Transverse colon (tissue), 4 donors: Measurements from ENCODE around the gene CTXN3. TPM values are rescaled to one million over a fixed set of nuclear protein-coding genes. Genes with fewer than 3 reads are reported as not detected.

Experiments used
- DNase-seq: peaks from one replicate; pipeline ENCODE4 v3.0.0-alpha.2; 2019
- H3K27ac ChIP-seq, 4 donors: fragments of 200-600 bp; sonication (generic); 2 replicates each; pipeline ENCODE4 v1.5.1; 2016 to 2018; ENCODE audit warnings: inconsistent platforms in 4 of 4
- H3K27me3 ChIP-seq: fragments of 200-600 bp; sonication (generic); 2 replicates; pipeline ENCODE4 v1.5.1; 2017; ENCODE audit warnings: inconsistent platforms
- H3K36me3 ChIP-seq, 4 donors: fragments of 200-600 bp; sonication (generic); 2 replicates each; pipeline ENCODE4 v1.5.1; 2017 to 2019; ENCODE audit warnings: inconsistent platforms in 4 of 4
- H3K4me1 ChIP-seq, 4 donors: fragments of 200-600 bp; sonication (generic); 2 replicates each; pipeline ENCODE4 v1.5.1; 2017 to 2020; ENCODE audit warnings: inconsistent platforms in 4 of 4
- H3K4me3 ChIP-seq, 4 donors: fragments of 200-600 bp; sonication (generic); 1 replicate in 1 of 4; 2 replicates in 3 of 4; pipeline versions ENCODE4 v1.5.1 to v1.6.1; 2017 to 2019; ENCODE audit warnings: inconsistent platforms in 4 of 4
- H3K9me3 ChIP-seq, 2 donors: fragments of 200-600 bp; sonication (generic); 2 replicates each; pipeline ENCODE4 v1.5.1; 2017 to 2019; ENCODE audit warnings: inconsistent platforms in 2 of 2
- EP300 ChIP-seq: sonication (generic); formaldehyde crosslinking; IDR thresholded peaks from one replicate; pipeline ENCODE4 v1.6.1; 2017; ENCODE audit warnings: antibody characterized with exemption, low read depth
- POLR2A ChIP-seq: fragments of 450-650 bp; IDR thresholded peaks from one replicate; pipeline ENCODE4 v1.6.1; 2016; ENCODE audit warnings: antibody characterized with exemption, mild to moderate bottlenecking, moderate library complexity
- POLR2AphosphoS5 ChIP-seq, 3 donors: sonication (generic); formaldehyde crosslinking; IDR thresholded peaks; one replicate each; pipeline ENCODE4 v1.6.1; 2016; ENCODE audit warnings: antibody characterized with exemption in 3 of 3
- WGBS, 2 donors: methylation state at CpG; one replicate each; pipeline ENCODE4 v1.1.5; 2018; ENCODE audit warnings: low coverage in 1 of 2; 5-methylcytosine and 5-hydroxymethylcytosine counted together
- in situ Hi-C, 4 donors: fragments of 200-750 bp; cut with MboI; loops; one replicate each; pipeline versions ENCODE4 v1.15.0 to v1.15.1; 2017; ENCODE audit warnings: low sequenced_read_pairs in 3 of 4, low pct_ligation_motif_present in 1 of 4, low pct_unique_long_range_greater_than_20kb in 1 of 4
- intact Hi-C: fragments of 100-400 bp; cut with DNase I; formaldehyde crosslinking; loops from one replicate; pipeline ENCODE4 v1.15.1; 2023; ENCODE audit warnings: low total_unique reads
- total RNA-seq, 4 donors: library from RNA; depleted of rRNA; stranded (reverse); fragments of >200 nt; gene quantifications; one replicate each; pipeline ENCODE4 v1.1.0, GENCODE V29; 2016
- TF ChIP-seq, protein P1 (sequence below), 5 experiments: fragments of 200-600 bp in 3 of 5; fragments of 450-650 bp in 2 of 5; sonication (generic) in 3 of 5; IDR thresholded peaks; 1 replicate in 2 of 5; 2 replicates in 3 of 5; pipeline ENCODE4 v1.5.1; 2016 to 2017; ENCODE audit warnings: antibody characterized with exemption in 5 of 5, inconsistent platforms in 3 of 5, mild to moderate bottlenecking in 2 of 5, moderate library complexity in 1 of 5

CTXN3 gene
- total RNA-seq, 4 donors from 2014 or later = not detected

DNA sequence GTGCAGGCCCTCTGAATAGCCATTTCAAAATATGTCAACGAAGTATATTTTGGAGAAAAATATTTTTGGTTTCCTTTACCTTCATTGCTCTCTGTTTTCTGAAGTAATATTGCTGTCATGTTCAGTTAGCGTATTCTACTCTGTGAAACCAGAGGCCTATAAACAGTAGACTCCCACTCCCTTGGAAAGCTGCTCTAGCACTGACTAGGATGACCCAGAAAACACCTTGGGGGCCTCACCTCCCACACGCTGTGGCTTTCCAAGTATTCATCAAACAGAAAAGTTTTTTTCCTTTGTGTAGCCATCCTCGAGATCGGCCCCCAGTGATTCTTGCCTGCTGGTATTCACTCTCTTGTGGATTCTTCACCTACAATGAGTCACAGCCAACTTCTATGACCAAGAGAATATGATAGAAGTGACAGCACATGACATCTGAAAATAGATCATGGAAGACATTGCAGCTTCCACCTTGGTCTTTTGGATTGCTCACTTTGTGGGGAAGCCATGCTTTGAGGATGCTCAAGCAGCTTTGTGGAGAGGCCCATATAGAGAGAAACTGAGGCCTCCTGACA lies 28.9 kb upstream of the CTXN3 start:
- H3K27me3 ChIP-seq = no peaks in the 10 kb centered on the region
- TF ChIP-seq EP300 (no peak), POLR2A (no peak), POLR2AphosphoS5 (IDR thresholded peaks at IDR 0.05) (no peak)
- TF ChIP-seq, protein P1, sequence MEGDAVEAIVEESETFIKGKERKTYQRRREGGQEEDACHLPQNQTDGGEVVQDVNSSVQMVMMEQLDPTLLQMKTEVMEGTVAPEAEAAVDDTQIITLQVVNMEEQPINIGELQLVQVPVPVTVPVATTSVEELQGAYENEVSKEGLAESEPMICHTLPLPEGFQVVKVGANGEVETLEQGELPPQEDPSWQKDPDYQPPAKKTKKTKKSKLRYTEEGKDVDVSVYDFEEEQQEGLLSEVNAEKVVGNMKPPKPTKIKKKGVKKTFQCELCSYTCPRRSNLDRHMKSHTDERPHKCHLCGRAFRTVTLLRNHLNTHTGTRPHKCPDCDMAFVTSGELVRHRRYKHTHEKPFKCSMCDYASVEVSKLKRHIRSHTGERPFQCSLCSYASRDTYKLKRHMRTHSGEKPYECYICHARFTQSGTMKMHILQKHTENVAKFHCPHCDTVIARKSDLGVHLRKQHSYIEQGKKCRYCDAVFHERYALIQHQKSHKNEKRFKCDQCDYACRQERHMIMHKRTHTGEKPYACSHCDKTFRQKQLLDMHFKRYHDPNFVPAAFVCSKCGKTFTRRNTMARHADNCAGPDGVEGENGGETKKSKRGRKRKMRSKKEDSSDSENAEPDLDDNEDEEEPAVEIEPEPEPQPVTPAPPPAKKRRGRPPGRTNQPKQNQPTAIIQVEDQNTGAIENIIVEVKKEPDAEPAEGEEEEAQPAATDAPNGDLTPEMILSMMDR (IDR thresholded peaks at IDR 0.05) = no peak

GRCh38 chr5:127621601-127622325 lies 27.1 kb upstream of the CTXN3 start:
- no peak for TF ChIP-seq EP300
- no peak for TF ChIP-seq POLR2AphosphoS5 (IDR thresholded peaks at IDR 0.05)
- TF ChIP-seq, protein P1 (IDR thresholded peaks at IDR 0.05) = no peak
- TF ChIP-seq POLR2A = no peak
- intact Hi-C loops (no loop called here), in situ Hi-C loops (no loop called here)
- H3K27ac ChIP-seq = no peak overlapping the region
- no peaks in the 10 kb centered on the region for H3K36me3 ChIP-seq
- no peaks in the 10 kb centered on the region for H3K9me3 ChIP-seq
- no peaks in the 10 kb centered on the region for H3K4me1 ChIP-seq
- no peak overlapping the region for H3K4me3 ChIP-seq
- no peak for DNase-seq
- no peaks in the 10 kb centered on the region for H3K27me3 ChIP-seq
- WGBS, 2 donors = 82 to 86% methylated on average over 4 of the region's 4 CpGs

More for the DNA sequence above, 28.9 kb upstream of the CTXN3 start:
- Histone ChIP-seq H3K4me3 (no peak overlapping the region), H3K9me3 (no peaks in the 10 kb centered on the region), H3K4me1 (peaks cover 0 to 4% (median 0%) of the 10 kb centered on the region in 4 donors), H3K36me3 (no peaks in the 10 kb centered on the region), H3K27ac (no peak overlapping the region)
- 76 to 86% methylated on average over 3 to 5 of the region's 5 CpGs for WGBS, 2 donors
- in situ Hi-C loops = no loop called here
- no peak for DNase-seq
- intact Hi-C loops = no loop called here

GRCh38 chr5:127634007-127634406 lies 14.9 kb upstream of the CTXN3 start:
- intact Hi-C loops = no loop called here
- H3K27ac ChIP-seq = no peak overlapping the region
- TF ChIP-seq POLR2A = no peak
- TF ChIP-seq POLR2AphosphoS5 (IDR thresholded peaks at IDR 0.05) = no peak
- TF ChIP-seq, protein P1 (IDR thresholded peaks at IDR 0.05) = no peak
- no peak for TF ChIP-seq EP300

DNA sequence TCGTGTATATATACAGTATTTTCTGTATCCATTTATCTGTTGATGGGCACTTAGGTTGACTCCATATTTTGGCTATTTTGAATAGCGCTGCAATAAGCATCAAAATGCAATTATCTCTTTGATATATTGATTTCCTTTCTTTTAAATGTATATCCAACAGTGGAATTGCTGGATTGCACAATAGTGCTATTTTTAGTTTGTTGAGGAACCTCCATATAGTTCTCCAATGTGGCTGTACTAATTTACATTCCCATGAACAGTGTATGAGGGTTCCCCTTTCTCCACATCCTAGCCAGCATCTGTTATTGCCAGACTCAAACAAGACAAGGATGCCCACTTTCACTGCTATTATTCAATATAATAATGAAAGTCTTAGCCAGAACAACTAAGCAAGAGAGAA lies 9.1 kb upstream of the CTXN3 start:
- in situ Hi-C loops = no loop called here
- intact Hi-C loops = no loop called here
- peaks cover 0 to 6% (median 0%) of the 10 kb centered on the region in 4 donors for H3K4me1 ChIP-seq
- H3K9me3 ChIP-seq = no peaks in the 10 kb centered on the region
- no peak for DNase-seq
- WGBS, 2 donors = 75 to 83% methylated on average over 1 to 2 of the region's 2 CpGs
- H3K36me3 ChIP-seq = no peaks in the 10 kb centered on the region
- no peak overlapping the region for H3K27ac ChIP-seq
- H3K4me3 ChIP-seq = no peak overlapping the region
- no peaks in the 10 kb centered on the region for H3K27me3 ChIP-seq
- TF ChIP-seq POLR2A (no peak), EP300 (no peak), POLR2AphosphoS5 (IDR thresholded peaks at IDR 0.05) (no peak)
- TF ChIP-seq, protein P1 (IDR thresholded peaks at IDR 0.05) = no peak

More at GRCh38 chr5:127634007-127634406, 14.9 kb upstream of the CTXN3 start:
- no peak for DNase-seq
- in situ Hi-C loops = no loop called here
- Histone ChIP-seq H3K36me3 (no peaks in the 10 kb centered on the region), H3K4me1 (no peaks in the 10 kb centered on the region), H3K4me3 (no peak overlapping the region), H3K9me3 (no peaks in the 10 kb centered on the region), H3K27me3 (no peaks in the 10 kb centered on the region)
